ENCODE data around the gene ALG14. TPM values are rescaled to one million over a fixed set of nuclear protein-coding genes. Genes with fewer than 3 reads are reported as not detected.

ALG14 gene
- total and polyA plus RNA-seq, 8 donors, result 1.1 to 6.2 (median 5.6) TPM

DNA sequence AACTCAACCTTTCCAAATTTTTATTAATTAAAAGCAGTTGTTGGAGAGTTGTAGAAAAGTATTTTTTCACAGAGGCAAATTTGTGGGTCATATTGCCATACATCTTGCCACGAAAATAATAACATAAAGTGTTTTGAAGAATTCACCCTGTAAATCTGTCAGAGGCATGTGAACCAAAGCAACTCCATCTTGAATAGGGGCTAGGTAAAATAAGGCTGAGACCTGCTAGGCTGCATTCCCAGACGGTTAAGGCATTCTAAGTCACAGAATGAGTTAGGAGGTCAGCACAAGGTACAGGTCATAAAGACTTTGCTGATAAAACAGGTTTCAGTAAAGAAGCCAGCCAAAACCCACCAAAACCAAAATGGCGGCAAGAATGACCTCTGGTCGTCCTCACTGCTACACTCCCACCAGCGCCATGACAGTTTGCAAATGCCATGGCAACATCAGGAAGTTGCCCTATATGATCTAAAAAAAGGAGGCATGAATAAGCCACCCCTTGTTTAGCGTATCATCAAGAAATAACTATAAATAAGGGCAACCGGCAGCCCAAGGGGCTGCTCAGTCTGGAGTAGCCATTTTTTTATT, 141.4 kb downstream of the ALG14 start:
- Histone ChIP-seq H3K36me3 (no peaks in the 10 kb centered on the region), H3K4me1 (peaks cover 0 to 22% (median 8%) of the 10 kb centered on the region in 3 donors), H3K9me3 (no peaks in the 10 kb centered on the region), H3K4me3 (no peak overlapping the region), H3K27ac (no peak overlapping the region), H3K27me3 (no peaks in the 10 kb centered on the region)
- TF ChIP-seq, protein P1, sequence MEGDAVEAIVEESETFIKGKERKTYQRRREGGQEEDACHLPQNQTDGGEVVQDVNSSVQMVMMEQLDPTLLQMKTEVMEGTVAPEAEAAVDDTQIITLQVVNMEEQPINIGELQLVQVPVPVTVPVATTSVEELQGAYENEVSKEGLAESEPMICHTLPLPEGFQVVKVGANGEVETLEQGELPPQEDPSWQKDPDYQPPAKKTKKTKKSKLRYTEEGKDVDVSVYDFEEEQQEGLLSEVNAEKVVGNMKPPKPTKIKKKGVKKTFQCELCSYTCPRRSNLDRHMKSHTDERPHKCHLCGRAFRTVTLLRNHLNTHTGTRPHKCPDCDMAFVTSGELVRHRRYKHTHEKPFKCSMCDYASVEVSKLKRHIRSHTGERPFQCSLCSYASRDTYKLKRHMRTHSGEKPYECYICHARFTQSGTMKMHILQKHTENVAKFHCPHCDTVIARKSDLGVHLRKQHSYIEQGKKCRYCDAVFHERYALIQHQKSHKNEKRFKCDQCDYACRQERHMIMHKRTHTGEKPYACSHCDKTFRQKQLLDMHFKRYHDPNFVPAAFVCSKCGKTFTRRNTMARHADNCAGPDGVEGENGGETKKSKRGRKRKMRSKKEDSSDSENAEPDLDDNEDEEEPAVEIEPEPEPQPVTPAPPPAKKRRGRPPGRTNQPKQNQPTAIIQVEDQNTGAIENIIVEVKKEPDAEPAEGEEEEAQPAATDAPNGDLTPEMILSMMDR (IDR thresholded peaks at IDR 0.05), result no peak
- DNase-seq (no peak), ATAC-seq (no peak), FAIRE-seq (no peak)
- WGBS, 2 donors, result 96 to 99% methylated on average over 7 of the region's 7 CpGs
- intact Hi-C loops (cut with DNase I), result no loop called here

DNA sequence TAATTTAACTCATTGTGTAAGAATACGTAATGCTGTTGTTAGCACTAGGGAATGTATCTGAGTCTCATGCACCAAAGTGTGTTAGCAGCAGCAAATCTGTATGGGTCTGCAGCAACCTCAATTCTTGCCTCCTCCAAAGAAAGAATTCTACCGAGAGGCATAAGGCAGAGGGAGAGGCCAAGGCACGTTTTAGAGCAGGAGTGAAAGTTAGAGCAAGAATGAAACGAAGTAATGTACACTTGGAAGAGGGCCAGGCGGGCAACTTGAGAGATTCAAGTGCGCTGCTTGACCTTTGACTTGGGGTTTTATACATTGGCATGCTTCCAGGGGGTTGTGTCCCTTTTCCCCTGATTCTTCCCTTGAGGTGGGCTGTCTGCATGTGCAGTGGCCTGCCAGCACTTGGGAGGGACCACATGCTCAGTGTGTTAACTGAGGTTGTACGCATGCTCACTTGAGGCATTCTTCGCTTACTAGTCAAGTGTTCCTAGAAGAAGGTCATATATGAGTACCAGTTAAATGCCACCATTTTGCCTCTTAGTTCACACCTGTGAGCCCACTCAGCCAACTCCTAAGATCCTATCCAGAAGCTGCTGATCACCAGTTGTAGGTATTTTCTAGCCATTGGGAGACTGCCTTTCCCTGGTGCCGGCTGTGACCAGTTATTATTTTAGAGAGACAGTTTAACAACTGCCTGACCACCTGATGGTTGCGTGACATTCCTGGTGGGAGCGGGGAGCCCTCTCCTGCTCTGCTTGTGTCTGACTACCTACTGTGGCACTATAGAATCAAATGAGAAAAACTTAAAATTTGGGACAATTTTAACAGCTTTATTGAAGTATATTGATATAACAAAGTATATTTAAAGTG, 143.2 kb downstream of the ALG14 start:
- intact Hi-C loops (cut with DNase I), result loop anchor here in 1 of 3 donors (10.0 kb wide), 1 partner anchor 65 kb away; no protein-coding TSS in a partner anchor
- peak overlapping the region in 1 of 4 donors; percentile 91 for H3K4me3 ChIP-seq
- H3K27me3 ChIP-seq, result no peaks in the 10 kb centered on the region
- H3K9me3 ChIP-seq, result no peaks in the 10 kb centered on the region
- no peaks in the 10 kb centered on the region for H3K36me3 ChIP-seq
- DNase-seq (no peak), ATAC-seq (no peak), FAIRE-seq (no peak)
- TF ChIP-seq, protein P1 (IDR thresholded peaks at IDR 0.05), result no peak
- H3K4me1 ChIP-seq, result peaks cover 0 to 17% (median 8%) of the 10 kb centered on the region in 3 donors
- 73 to 75% methylated on average over 11 of the region's 11 CpGs for WGBS, 2 donors
- H3K27ac ChIP-seq, result no peak overlapping the region

DNA sequence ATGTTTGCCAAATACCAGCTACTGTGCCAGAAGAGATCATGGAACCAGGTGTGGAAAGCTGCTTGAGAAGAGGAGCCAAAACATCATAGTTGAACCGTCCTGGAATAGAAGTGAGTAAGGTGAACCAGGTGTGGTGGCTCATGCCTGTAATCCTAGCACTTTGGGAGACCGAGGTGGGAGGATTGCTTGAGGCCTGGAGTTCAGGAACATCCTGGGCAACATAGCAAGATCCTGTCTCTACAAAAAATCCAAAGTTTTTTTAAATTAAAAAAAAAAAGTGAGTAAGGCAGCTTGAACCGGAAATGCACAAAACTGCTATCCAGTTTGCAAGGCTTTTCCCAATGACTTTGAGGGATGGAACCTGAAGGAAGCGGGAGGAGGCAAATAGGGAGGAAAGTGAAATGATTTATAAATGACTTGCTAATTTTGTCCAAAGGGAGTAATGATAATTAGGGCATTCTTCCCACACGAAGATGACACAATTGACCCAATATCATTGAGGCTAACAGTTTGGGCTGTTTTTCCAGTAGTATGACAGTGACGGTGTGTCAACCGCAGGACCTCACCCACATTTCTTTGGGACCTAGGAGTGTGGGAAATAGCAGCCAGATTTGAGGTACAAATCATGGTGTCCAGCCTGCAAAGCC, 144.3 kb downstream of the ALG14 start:
- H3K27me3 ChIP-seq, result no peaks in the 10 kb centered on the region
- peaks cover 0 to 29% (median 12%) of the 10 kb centered on the region in 3 donors for H3K4me1 ChIP-seq
- TF ChIP-seq, protein P1 (IDR thresholded peaks at IDR 0.05), result no peak
- H3K36me3 ChIP-seq, result no peaks in the 10 kb centered on the region
- intact Hi-C loops (cut with DNase I), result loop anchor here in 1 of 3 donors (10.0 kb wide), 1 partner anchor 64 kb away; no protein-coding TSS in a partner anchor
- no peaks in the 10 kb centered on the region for H3K9me3 ChIP-seq
- H3K4me3 ChIP-seq, result peak overlapping the region in 2 of 4 donors; percentile 2 to 91
- no peak for FAIRE-seq
- DNase-seq, result no peak
- H3K27ac ChIP-seq, result peak overlapping the region in 3 of 4 donors; percentile 92 to 99 (median 97)
- WGBS, 2 donors, result 68% methylated on average over 7 of the region's 7 CpGs
- no peak for ATAC-seq

DNA sequence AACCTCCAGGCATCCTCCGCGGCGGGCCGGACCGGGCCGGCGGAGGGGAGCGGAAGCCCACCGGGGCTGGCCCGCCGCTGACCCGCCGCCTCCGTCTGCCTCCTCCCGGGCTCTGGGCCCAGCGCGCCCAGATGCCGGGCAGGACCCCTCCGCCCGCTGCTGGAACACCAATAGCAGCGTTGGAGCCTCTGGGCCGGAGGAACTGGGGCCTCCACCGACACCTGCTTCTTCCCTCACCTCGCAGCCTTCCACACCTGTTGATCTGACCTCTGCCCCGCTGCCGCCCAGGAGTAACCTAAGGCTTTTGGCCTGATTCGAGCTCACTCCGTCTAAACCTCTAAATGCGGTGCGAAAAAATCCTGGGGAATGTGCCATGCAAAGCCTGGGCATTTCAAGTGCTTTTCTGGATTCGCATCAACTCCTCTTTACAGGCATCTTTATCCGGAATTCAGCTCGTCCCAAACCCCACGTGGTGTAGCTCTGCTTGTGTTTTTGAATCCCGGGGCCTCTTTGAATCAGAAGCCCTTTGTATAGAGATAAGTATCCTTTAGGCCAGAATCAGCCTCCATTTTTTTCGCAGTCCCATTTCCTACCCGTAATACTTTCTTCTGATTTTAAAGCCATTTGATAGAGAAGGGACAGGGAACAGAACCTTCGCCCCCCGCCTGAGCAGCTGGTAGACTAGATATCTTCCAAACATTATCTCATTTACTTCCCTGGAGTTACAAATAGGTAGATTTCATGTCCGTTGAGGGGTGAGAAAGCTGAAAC, 145.2 kb downstream of the ALG14 start:
- peaks cover 0 to 37% (median 12%) of the 10 kb centered on the region in 3 donors for H3K4me1 ChIP-seq
- 11 to 12% methylated on average over 24 to 40 of the region's 40 CpGs for WGBS, 2 donors
- FAIRE-seq (no peak), ATAC-seq (peak; percentile 8 to 42 (median 8)), DNase-seq (peak in 4 of 6 donors; percentile 44 to 60 (median 52))
- peak overlapping the region; percentile 90 to 99 (median 94) for H3K27ac ChIP-seq
- H3K9me3 ChIP-seq, result no peaks in the 10 kb centered on the region
- H3K27me3 ChIP-seq, result no peaks in the 10 kb centered on the region
- TF ChIP-seq, protein P1 (IDR thresholded peaks at IDR 0.05), result no peak
- H3K36me3 ChIP-seq, result no peaks in the 10 kb centered on the region
- H3K4me3 ChIP-seq, result peak overlapping the region; percentile 69 to 91 (median 75)
- intact Hi-C loops (cut with DNase I), result loop anchor here in 1 of 3 donors (10.0 kb wide), 1 partner anchor 63 kb away; no protein-coding TSS in a partner anchor
